H1 (cell line): Measurements from ENCODE around the gene ADGRF5. TPM values are rescaled to one million over a fixed set of nuclear protein-coding genes. Genes with fewer than 3 reads are reported as not detected.

ENCODE experiments used
- CTCF ChIA-PET: fragments of 300-600 bp; sonication (Branson Sonifier 250); formaldehyde crosslinking; loops from one replicate; lab custom pipeline; 2021; ENCODE audit not compliant: partially characterized antibody; lab: Charles Lee
- POLR2A ChIA-PET: fragments of 300-600 bp; sonication (Branson Sonifier 250); formaldehyde crosslinking; loops from one replicate; lab custom pipeline; 2021; ENCODE audit warnings: inconsistent platforms; ENCODE audit not compliant: partially characterized antibody; lab: Charles Lee
- DNase-seq, 2 experiments: peaks; one replicate each; pipeline versions ENCODE4 v3.0.0 to v3.0.0-alpha.2; 2010 to 2022; ENCODE audit warnings: low spot score in 2 of 2, low read depth in 1 of 2, mixed read lengths in 1 of 2
- FAIRE-seq: peaks from 2 replicates; lab custom pipeline; 2011; peaks lifted over from hg19 to GRCh38; lab: Jason Lieb, UNC
- H2AFZ ChIP-seq: 2 replicates; pipeline ENCODE4 v1.8.1; 2012; ENCODE audit warnings: low read length, inconsistent platforms
- H2AK5ac ChIP-seq: 2 replicates; pipeline ENCODE4 v1.6.1; 2013; ENCODE audit warnings: low read depth, low read length
- H2BK120ac ChIP-seq: replicated peaks from 2 replicates; pipeline ENCODE3; 2013; ENCODE audit warnings: low read depth, low read length, inconsistent platforms
- H2BK12ac ChIP-seq: 2 replicates; pipeline ENCODE4 v1.6.1; 2013; ENCODE audit warnings: low read depth, low read length
- H2BK15ac ChIP-seq: 2 replicates; pipeline ENCODE4 v1.6.1; 2013; ENCODE audit warnings: low read length
- H2BK20ac ChIP-seq: 2 replicates; pipeline ENCODE4 v1.6.1; 2013; ENCODE audit warnings: low read length
- H2BK5ac ChIP-seq: 2 replicates; pipeline ENCODE4 v1.6.1; 2013; ENCODE audit warnings: low read depth, low read length
- H3K14ac ChIP-seq: 2 replicates; pipeline ENCODE4 v1.6.1; 2013; ENCODE audit warnings: inconsistent platforms; ENCODE audit not compliant: insufficient read length
- H3K18ac ChIP-seq: 2 replicates; pipeline ENCODE4 v1.6.1; 2013; ENCODE audit warnings: low read length; ENCODE audit errors: extremely low read depth
- H3K23ac ChIP-seq: 2 replicates; pipeline ENCODE4 v1.6.1; 2013; ENCODE audit warnings: inconsistent platforms; ENCODE audit not compliant: insufficient read length
- H3K23me2 ChIP-seq: 2 replicates; pipeline ENCODE4 v1.6.1; 2013; ENCODE audit warnings: low read depth, low read length
- H3K27ac ChIP-seq: 2 replicates; pipeline ENCODE4 v1.6.1; 2011; ENCODE audit warnings: low read depth, low read length, inconsistent platforms
- H3K27me3 ChIP-seq, 4 experiments: replicated peaks in 1 of 4; 1 replicate in 1 of 4; 2 replicates in 3 of 4; pipeline versions ENCODE4 v1.6.1 to v1.8.1; 2011 to 2013; ENCODE audit warnings: low read length in 3 of 4, mild to moderate bottlenecking in 3 of 4, inconsistent platforms in 2 of 4, mixed read lengths in 2 of 4, moderate library complexity in 1 of 4; ENCODE audit not compliant: control insufficient read depth in 3 of 4, insufficient read depth in 3 of 4; ENCODE audit errors: extremely low read depth in 1 of 4
- H3K36me3 ChIP-seq, 4 experiments: 2 replicates each; pipeline versions ENCODE4 v1.6.1 to v1.8.1; 2011 to 2013; ENCODE audit warnings: mild to moderate bottlenecking in 4 of 4, low read length in 3 of 4, moderate library complexity in 2 of 4, control low read depth in 1 of 4, inconsistent platforms in 1 of 4; ENCODE audit not compliant: insufficient read depth in 4 of 4, control insufficient read depth in 2 of 4
- H3K4ac ChIP-seq: replicated peaks from 2 replicates; pipeline ENCODE3; 2013; ENCODE audit warnings: low read length, low read depth, mixed read lengths, inconsistent platforms; ENCODE audit not compliant: insufficient read length
- H3K4me1 ChIP-seq, 4 experiments: replicated peaks in 1 of 4; 1 replicate in 1 of 4; 2 replicates in 3 of 4; pipeline versions ENCODE4 v1.6.1 to v1.8.1; 2011 to 2013; ENCODE audit warnings: low read length in 3 of 4, inconsistent platforms in 2 of 4, mixed read lengths in 1 of 4; ENCODE audit not compliant: insufficient read depth in 4 of 4, control insufficient read depth in 3 of 4
- H3K4me2 ChIP-seq, 2 experiments: 2 replicates each; pipeline versions ENCODE4 v1.6.1 to v1.8.1; 2011 to 2013; ENCODE audit warnings: low read depth in 2 of 2, low read length in 2 of 2, control low read depth in 1 of 2, inconsistent platforms in 1 of 2, mild to moderate bottlenecking in 1 of 2; ENCODE audit not compliant: insufficient read depth in 1 of 2
- H3K4me3 ChIP-seq, 4 experiments: fragments of 200-600, 300-600 bp in 1 of 4; sonication (generic), shearing (Covaris generic), sonication (Bioruptor Twin) in 1 of 4; 2 replicates each; pipeline versions ENCODE4 v1.5.1 to v1.8.1; 2011 to 2016; ENCODE audit warnings: low read length in 4 of 4, low read depth in 3 of 4, control low read depth in 2 of 4, inconsistent platforms in 2 of 4, mild to moderate bottlenecking in 2 of 4, mixed read lengths in 1 of 4, moderate library complexity in 1 of 4; ENCODE audit not compliant: insufficient read depth in 2 of 4; ENCODE audit errors: extremely low read depth in 1 of 4
- H3K56ac ChIP-seq: replicated peaks from 2 replicates; pipeline ENCODE3; 2013; ENCODE audit warnings: low read depth, mild to moderate bottlenecking, mixed read lengths, low read length, inconsistent platforms; ENCODE audit not compliant: insufficient read length
- H3K79me1 ChIP-seq: 2 replicates; pipeline ENCODE4 v1.6.1; 2013; ENCODE audit warnings: low read depth, low read length, control low read depth
- H3K79me2 ChIP-seq, 2 experiments: 2 replicates each; pipeline versions ENCODE4 v1.6.1 to v1.8.1; 2012 to 2013; ENCODE audit warnings: low read length in 2 of 2, mild to moderate bottlenecking in 2 of 2, inconsistent platforms in 1 of 2; ENCODE audit not compliant: insufficient read depth in 2 of 2, control insufficient read depth in 1 of 2
- H3K9ac ChIP-seq, 4 experiments: replicated peaks in 1 of 4; 1 replicate in 1 of 4; 2 replicates in 3 of 4; pipeline versions ENCODE4 v1.6.1 to v1.8.1; 2011 to 2013; ENCODE audit warnings: low read depth in 3 of 4, low read length in 3 of 4, control low read depth in 2 of 4, mild to moderate bottlenecking in 2 of 4, moderate library complexity in 2 of 4, inconsistent platforms in 1 of 4; ENCODE audit errors: extremely low read depth in 1 of 4
- H3K9me3 ChIP-seq, 2 experiments: 2 replicates each; pipeline versions ENCODE4 v1.6.1 to v1.8.1; 2012 to 2013; ENCODE audit warnings: mild to moderate bottlenecking in 2 of 2, moderate library complexity in 2 of 2, control low read depth in 1 of 2, inconsistent platforms in 1 of 2, low read depth in 1 of 2, low read length in 1 of 2, mixed read lengths in 1 of 2; ENCODE audit not compliant: insufficient read depth in 2 of 2
- H4K20me1 ChIP-seq, 2 experiments: replicated peaks in 1 of 2; 2 replicates each; pipeline versions ENCODE3 to v1.8.1; 2011 to 2013; ENCODE audit warnings: inconsistent platforms in 2 of 2, low read length in 2 of 2, mild to moderate bottlenecking in 1 of 2; ENCODE audit not compliant: insufficient read depth in 2 of 2, control insufficient read depth in 1 of 2
- H4K5ac ChIP-seq: 2 replicates; pipeline ENCODE4 v1.6.1; 2013; ENCODE audit warnings: low read length, low read depth, mixed read lengths, inconsistent platforms; ENCODE audit not compliant: insufficient read length
- H4K8ac ChIP-seq: 2 replicates; pipeline ENCODE4 v1.8.0; 2013; ENCODE audit warnings: mild to moderate bottlenecking, moderate library complexity, low read length, inconsistent platforms; ENCODE audit not compliant: insufficient read depth; ENCODE audit errors: extremely low read depth
- H4K91ac ChIP-seq: replicated peaks from 2 replicates; pipeline ENCODE3; 2013; ENCODE audit warnings: low read length, mixed read lengths, inconsistent platforms; ENCODE audit not compliant: insufficient read length
- JUND ChIP-seq: IDR thresholded peaks from 2 replicates; pipeline ENCODE4 v1.6.1; 2011; ENCODE audit warnings: mild to moderate bottlenecking, improper control_type of control experiment, low read length
- RAD21 ChIP-seq, 2 experiments: IDR thresholded peaks in 1 of 2; conservative IDR thresholded peaks in 1 of 2; 2 replicates each; pipeline ENCODE4 v1.6.1; 2011; ENCODE audit warnings: low read depth in 2 of 2, low read length in 2 of 2, improper control_type of control experiment in 1 of 2, inconsistent platforms in 1 of 2, mild to moderate bottlenecking in 1 of 2, moderate library complexity in 1 of 2
- YY1 ChIP-seq: IDR thresholded peaks from 2 replicates; pipeline ENCODE4 v1.6.1; 2011; ENCODE audit warnings: low read depth, mild to moderate bottlenecking, low read length
- WGBS, 2 experiments: shearing (Covaris generic) in 1 of 2; methylation state at CpG; one replicate each; pipeline versions ENCODE4 v1.1.6 to v1.1.7; 2013 to 2015; ENCODE audit warnings: low lambda C conversion rate in 2 of 2, mixed read lengths in 2 of 2, inconsistent platforms in 1 of 2, low coverage in 1 of 2, missing lambda C conversion rate in 1 of 2; ENCODE audit not compliant: insufficient replicate concordance in 2 of 2, insufficient coverage in 1 of 2, insufficient read length in 1 of 2; ENCODE audit errors: extremely low coverage in 1 of 2, missing lambda C conversion rate in 1 of 2; 5-methylcytosine and 5-hydroxymethylcytosine counted together
- polyA plus RNA-seq, 7 experiments: library from polyadenylated mRNA; depleted of rRNA in 3 of 7; stranded (reverse) in 5 of 7; unstranded in 2 of 7; fragments of >200 nt in 5 of 7; fragments of 200-250 nt in 2 of 7; gene quantifications; 1 replicate in 5 of 7; 2 replicates in 1 of 7; 4 replicates in 1 of 7; pipeline versions ENCODE4 v1.2.1 to v1.2.3, GENCODE V29; 2011 to 2013; ENCODE audit warnings: missing spikeins in 2 of 7, mixed read lengths in 2 of 7
- total RNA-seq: library from RNA; stranded (reverse); fragmentation: NEBNext Ultra II Directional; extraction: Animal tissue kit (Norgen Biotek cat#: 25700); gene quantifications from 2 replicates; pipeline ENCODE4 v1.2.1, GENCODE V29; 2021

The ADGRF5 gene
- total and polyA plus RNA-seq, 2 of the 8 experiments (the other 6 are each of a cell fraction or from before 2014, with no cell fraction given) = 0.06 TPM; not detected in 1

DNA sequence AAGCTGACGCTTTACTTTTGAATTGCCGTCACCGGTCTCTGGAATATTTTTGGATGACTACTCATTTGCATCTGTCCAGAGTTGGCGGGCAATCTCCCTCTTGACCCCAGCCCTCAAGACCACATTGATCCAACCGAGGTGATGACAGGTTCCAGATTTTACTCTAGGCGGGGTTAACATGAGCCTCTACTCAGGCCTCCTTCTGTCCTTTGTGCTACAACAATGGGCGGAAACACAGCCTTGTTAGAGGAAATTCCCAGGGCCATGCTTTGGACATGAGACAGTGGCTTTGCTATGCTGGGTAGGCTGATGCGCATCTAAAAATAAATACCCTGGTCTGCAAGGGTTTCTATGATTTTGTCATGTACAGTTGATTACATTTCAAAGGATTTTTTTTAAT, 27.0 kb upstream of the ADGRF5 start:
- H4K20me1 ChIP-seq = no peaks in the 10 kb centered on the region
- no peaks in the 10 kb centered on the region for H3K9me3 ChIP-seq
- FAIRE-seq (no peak), DNase-seq (no peak)
- no peak overlapping the region for H3K56ac ChIP-seq
- no peak overlapping the region for H4K91ac ChIP-seq
- H2AK5ac ChIP-seq = no peak overlapping the region
- no peak overlapping the region for H2AFZ ChIP-seq
- H3K27me3 ChIP-seq = no peaks in the 10 kb centered on the region
- H3K36me3 ChIP-seq = no peaks in the 10 kb centered on the region
- ChIA-PET POLR2A (no interaction called here), CTCF (interaction anchor here (0.9 to 1.3 kb wide), 2 partner anchors 10 to 32 kb away, joined by 3 read pairs; no protein-coding TSS in a partner anchor)
- no peaks in the 10 kb centered on the region; the same call in 1 of the 2 replicates for H3K23me2 ChIP-seq
- H2BK5ac ChIP-seq = no peak overlapping the region
- no peak overlapping the region for H4K8ac ChIP-seq
- H2BK20ac ChIP-seq = no peak overlapping the region
- no peak overlapping the region for H3K9ac ChIP-seq
- no peak overlapping the region for H2BK15ac ChIP-seq
- H3K79me2 ChIP-seq = no peaks in the 10 kb centered on the region
- no peak overlapping the region for H3K4me2 ChIP-seq
- H3K18ac ChIP-seq = no peak overlapping the region
- H3K23ac ChIP-seq = no peak overlapping the region
- no peak overlapping the region for H2BK12ac ChIP-seq
- H2BK120ac ChIP-seq = no peak overlapping the region
- 92% methylated on average over 8 of the region's 8 CpGs; no CpG with 5 or more reads in 1 of the 2 experiments for WGBS, 2 experiments
- no peak overlapping the region for H3K4me3 ChIP-seq
- H4K5ac ChIP-seq = no peak overlapping the region
- TF ChIP-seq JUND = no peak
- TF ChIP-seq YY1 = no peak
- TF ChIP-seq RAD21 (IDR thresholded peaks at IDR 0.05 in 1 of 2, conservative IDR thresholded peaks at IDR 0.05 in 1 of 2; ENCODE audit: low read depth in 2 of 2, low read length in 2 of 2) = no peak
- H3K14ac ChIP-seq = no peak overlapping the region
- H3K4me1 ChIP-seq = no peaks in the 10 kb centered on the region
- H3K27ac ChIP-seq = no peak overlapping the region
- H3K79me1 ChIP-seq = no peaks in the 10 kb centered on the region
- H3K4ac ChIP-seq = no peak overlapping the region
